Medulla oblongata (tissue), 1 donor: ENCODE measurements around the gene TTC7B.

ENCODE experiments used
- DNase-seq: peaks from one replicate; pipeline ENCODE4 v3.0.0-alpha.2; 2015; ENCODE audit errors: extremely low spot score

Gene TTC7B

GRCh38 chr14:90703841-90704737 lies 112.1 kb downstream of the TTC7B start:
- DNase-seq, result no peak

GRCh38 chr14:90700933-90701776 lies 115.1 kb downstream of the TTC7B start:
- DNase-seq, result no peak

GRCh38 chr14:90699016-90699415 lies 117.2 kb downstream of the TTC7B start:
- no peak for DNase-seq

GRCh38 chr14:90698379-90698869 lies 117.8 kb downstream of the TTC7B start:
- DNase-seq, result peak; percentile 86

- DNase-seq, result peak; percentile 97
Observed at GRCh38 chr14:90697577-90698206, 118.5 kb downstream of the TTC7B start.

- peak; percentile 43 for DNase-seq
Observed at GRCh38 chr14:90697132-90697531, 119.1 kb downstream of the TTC7B start.

GRCh38 chr14:90696720-90697119 lies 119.5 kb downstream of the TTC7B start:
- peak; percentile 41 for DNase-seq

GRCh38 chr14:90695997-90696660 lies 120.1 kb downstream of the TTC7B start:
- DNase-seq, result no peak

- DNase-seq, result no peak
Observed at GRCh38 chr14:90693413-90693812, 122.8 kb downstream of the TTC7B start.

GRCh38 chr14:90692826-90693225 lies 123.4 kb downstream of the TTC7B start:
- no peak for DNase-seq

GRCh38 chr14:90692061-90692460 lies 124.2 kb downstream of the TTC7B start:
- no peak for DNase-seq

GRCh38 chr14:90691627-90692026 lies 124.6 kb downstream of the TTC7B start:
- DNase-seq, result no peak

- DNase-seq, result no peak
Observed at GRCh38 chr14:90687680-90688079, 128.6 kb downstream of the TTC7B start.

GRCh38 chr14:90682615-90683014 lies 133.6 kb downstream of the TTC7B start:
- no peak for DNase-seq

- no peak for DNase-seq
Observed at GRCh38 chr14:90681929-90682328, 134.3 kb downstream of the TTC7B start.

- no peak for DNase-seq
Observed at GRCh38 chr14:90678846-90679362, 137.3 kb downstream of the TTC7B start.

GRCh38 chr14:90678420-90678819 lies 137.8 kb downstream of the TTC7B start:
- DNase-seq, result no peak

- DNase-seq, result no peak
Observed at GRCh38 chr14:90677484-90678050, 138.7 kb downstream of the TTC7B start.

GRCh38 chr14:90676912-90677311 lies 139.3 kb downstream of the TTC7B start:
- no peak for DNase-seq

GRCh38 chr14:90676356-90676755 lies 139.9 kb downstream of the TTC7B start:
- DNase-seq, result no peak

- DNase-seq, result peak; percentile 63
Observed at GRCh38 chr14:90675399-90675798, 140.8 kb downstream of the TTC7B start.
